GM12878 (cell line): ENCODE results near the gene MYL3. TPM values are rescaled to one million over a fixed set of nuclear protein-coding genes. Genes with fewer than 3 reads are reported as not detected.

Experiments
- ATAC-seq: fragments of 200-7000 bp; cut with Tn5 transposase; 3 replicates; pipeline ENCODE4 v1.9.1; 2020; ENCODE audit warnings: mild to moderate bottlenecking, moderate library complexity
- BruUV-seq: library from RNA; stranded (reverse); fragments of 400-500 nt; replicated peaks from 2 replicates; lab custom pipeline; 2021; lab: Mats Ljungman, UMichigan
- CTCF ChIA-PET: fragments of 300-600 bp; sonication (Branson Sonifier 250); formaldehyde crosslinking; extraction: SDS; loops from one replicate; lab custom pipeline; 2021; ENCODE audit warnings: inconsistent platforms; lab: Yijun Ruan, JAX
- POLR2A ChIA-PET: fragments of 350-600 bp; formaldehyde crosslinking; extraction: SDS; loops from one replicate; lab custom pipeline; 2021; ENCODE audit warnings: inconsistent platforms; lab: Charles Lee
- RAD21 ChIA-PET: fragments of 300-600 bp; sonication (Branson Sonifier 250); formaldehyde crosslinking; loops from one replicate; lab custom pipeline; 2023; ENCODE audit warnings: antibody characterized with exemption; ENCODE audit not compliant: unreplicated experiment; lab: Charles Lee
- SMC1A ChIA-PET: fragments of 300-600 bp; sonication (Branson Sonifier 250); formaldehyde crosslinking; loops from one replicate; lab custom pipeline; 2023; ENCODE audit not compliant: unreplicated experiment, uncharacterized antibody; lab: Charles Lee
- DNase-seq: peaks from one replicate; pipeline ENCODE4 v3.0.0-alpha.2; 2011; ENCODE audit warnings: low read depth, low spot score
- FAIRE-seq: peaks from 3 replicates; lab custom pipeline; 2011; peaks lifted over from hg19 to GRCh38; lab: Jason Lieb, UNC
- H2AFZ ChIP-seq: 2 replicates; pipeline ENCODE4 v1.6.0; 2011; ENCODE audit warnings: low read depth, low read length, control low read depth; ENCODE audit not compliant: control insufficient read depth
- H3K27ac ChIP-seq: 2 replicates; pipeline ENCODE4 v1.5.1; 2011; ENCODE audit warnings: control low read depth; ENCODE audit not compliant: control insufficient read depth, insufficient read depth
- H3K27me3 ChIP-seq, 2 experiments: replicated peaks in 1 of 2; 2 replicates each; pipeline versions ENCODE4 v1.6.0 to v1.6.1; 2011; ENCODE audit warnings: low read length in 1 of 2; ENCODE audit not compliant: control insufficient read depth in 2 of 2, insufficient read depth in 2 of 2
- H3K36me3 ChIP-seq, 2 experiments: 2 replicates each; pipeline ENCODE4 v1.5.1; 2011; ENCODE audit warnings: low read length in 1 of 2; ENCODE audit not compliant: control insufficient read depth in 2 of 2, insufficient read depth in 2 of 2
- H3K4me1 ChIP-seq: 2 replicates; pipeline ENCODE4 v1.6.1; 2011; ENCODE audit warnings: mild to moderate bottlenecking, low read length, moderate library complexity, mixed read lengths; ENCODE audit not compliant: control insufficient read depth, insufficient read depth
- H3K4me2 ChIP-seq: 2 replicates; pipeline ENCODE4 v1.6.0; 2011; ENCODE audit warnings: control low read depth; ENCODE audit not compliant: control insufficient read depth, insufficient read depth
- H3K4me3 ChIP-seq: fragments of 200-600 bp; sonication (generic); 2 replicates; pipeline ENCODE4 v1.5.1; 2016
- H3K79me2 ChIP-seq: 2 replicates; pipeline ENCODE4 v1.6.0; 2011; ENCODE audit warnings: low read length; ENCODE audit not compliant: control insufficient read depth, insufficient read depth
- H3K9ac ChIP-seq: 2 replicates; pipeline ENCODE4 v1.8.0; 2011; ENCODE audit warnings: low read length, control low read depth, mixed read lengths; ENCODE audit not compliant: control insufficient read depth, insufficient read depth
- H3K9me3 ChIP-seq: replicated peaks from 3 replicates; pipeline ENCODE4 v1.5.1; 2011; ENCODE audit warnings: mild to moderate bottlenecking, low read length; ENCODE audit not compliant: control insufficient read depth, insufficient read depth
- H4K20me1 ChIP-seq: 2 replicates; pipeline ENCODE4 v1.6.0; 2011; ENCODE audit not compliant: control insufficient read depth, insufficient read depth
- BACH1 ChIP-seq: fragments of 450-650 bp; IDR thresholded peaks from 2 replicates; pipeline ENCODE4 v1.6.1; 2017; ENCODE audit warnings: mild to moderate bottlenecking, borderline replicate concordance
- E2F8 ChIP-seq: fragments of 450-650 bp; IDR thresholded peaks from 2 replicates; pipeline ENCODE4 v1.6.1; 2018; ENCODE audit warnings: mild to moderate bottlenecking, low read depth, moderate library complexity; ENCODE audit not compliant: partially characterized antibody
- GATAD2B ChIP-seq: fragments of 450-650 bp; conservative IDR thresholded peaks from 2 replicates; pipeline ENCODE4 v1.6.1; 2017; ENCODE audit warnings: low read depth, mild to moderate bottlenecking, moderate library complexity
- IRF5 ChIP-seq: fragments of 450-650 bp; IDR thresholded peaks from 2 replicates; pipeline ENCODE4 v1.6.1; 2017; ENCODE audit warnings: borderline replicate concordance
- JUNB ChIP-seq: IDR thresholded peaks from 2 replicates; pipeline ENCODE4 v1.6.1; 2016; ENCODE audit warnings: antibody characterized with exemption, mild to moderate bottlenecking
- NFXL1 ChIP-seq: fragments of 450-650 bp; IDR thresholded peaks from 2 replicates; pipeline ENCODE4 v1.6.1; 2017; ENCODE audit warnings: antibody characterized with exemption, mild to moderate bottlenecking, borderline replicate concordance
- NKRF ChIP-seq: fragments of 450-650 bp; conservative IDR thresholded peaks from 2 replicates; pipeline ENCODE4 v1.6.1; 2017; ENCODE audit warnings: mild to moderate bottlenecking, moderate library complexity
- NR2F1 ChIP-seq: fragments of 450-650 bp; conservative IDR thresholded peaks from 2 replicates; pipeline ENCODE4 v1.6.1; 2017; ENCODE audit warnings: mild to moderate bottlenecking
- TCF7 ChIP-seq: IDR thresholded peaks from 2 replicates; pipeline ENCODE4 v1.6.1; 2014; ENCODE audit warnings: antibody characterized with exemption, borderline replicate concordance
- YBX1 ChIP-seq: fragments of 450-650 bp; IDR thresholded peaks from 2 replicates; pipeline ENCODE4 v1.6.1; 2016; ENCODE audit warnings: antibody characterized with exemption
- ZSCAN29 ChIP-seq: fragments of 450-650 bp; IDR thresholded peaks from 2 replicates; pipeline ENCODE4 v1.6.1; 2017; ENCODE audit warnings: mild to moderate bottlenecking, moderate library complexity
- WGBS: methylation state at CpG from one replicate; pipeline ENCODE4 v1.1.6; 2016; ENCODE audit warnings: low lambda C conversion rate; ENCODE audit not compliant: insufficient replicate concordance, insufficient coverage; ENCODE audit errors: missing lambda C conversion rate; 5-methylcytosine and 5-hydroxymethylcytosine counted together
- in situ Hi-C: fragments of 300-500 bp; cut with MboI; formaldehyde crosslinking; loops from 9 replicates; pipeline ENCODE4 v1.14.3; 2018; ENCODE audit warnings: mixed read lengths
- intact Hi-C: fragments of 100-400 bp; cut with micrococcal nuclease; formaldehyde crosslinking; loops from one replicate; pipeline ENCODE4 v1.14.2; 2022; ENCODE audit not compliant: unreplicated experiment
- polyA plus RNA-seq, 11 experiments: library from polyadenylated mRNA; depleted of rRNA in 4 of 11; unstranded in 6 of 11; stranded (reverse) in 5 of 11; fragments of >200 nt; fragmentation: Nextera tagmentation in 4 of 11; fragmentation: Illumina TruSeq in 1 of 11; extraction: Ambion mirVana in 4 of 11; extraction: Trizol in 1 of 11; gene quantifications; 1 replicate in 1 of 11; 2 replicates in 10 of 11; pipeline versions ENCODE4 v1.2.1 to v1.2.3, GENCODE V29; 2011 to 2016; ENCODE audit warnings: inconsistent platforms in 2 of 11, missing spikeins in 2 of 11, low read depth in 1 of 11
- total RNA-seq, 4 experiments: library from RNA; depleted of rRNA in 3 of 4; stranded (reverse); fragments of >200 nt in 3 of 4; fragmentation: Illumina TruSeq in 1 of 4; extraction: Trizol in 1 of 4; gene quantifications; 2 replicates each; pipeline versions ENCODE4 v1.2.1 to v1.2.3, GENCODE V29; 2013 to 2021
- TF ChIP-seq, protein P1 (sequence below): fragments of 450-650 bp; IDR thresholded peaks from 2 replicates; pipeline ENCODE4 v1.6.1; 2017; ENCODE audit warnings: mild to moderate bottlenecking, moderate library complexity

Gene MYL3
- total and polyA plus RNA-seq, 10 of the 15 experiments (the other 5 are each of a cell fraction or from before 2014, with no cell fraction given) = 0.40 TPM; not detected in 9

DNA sequence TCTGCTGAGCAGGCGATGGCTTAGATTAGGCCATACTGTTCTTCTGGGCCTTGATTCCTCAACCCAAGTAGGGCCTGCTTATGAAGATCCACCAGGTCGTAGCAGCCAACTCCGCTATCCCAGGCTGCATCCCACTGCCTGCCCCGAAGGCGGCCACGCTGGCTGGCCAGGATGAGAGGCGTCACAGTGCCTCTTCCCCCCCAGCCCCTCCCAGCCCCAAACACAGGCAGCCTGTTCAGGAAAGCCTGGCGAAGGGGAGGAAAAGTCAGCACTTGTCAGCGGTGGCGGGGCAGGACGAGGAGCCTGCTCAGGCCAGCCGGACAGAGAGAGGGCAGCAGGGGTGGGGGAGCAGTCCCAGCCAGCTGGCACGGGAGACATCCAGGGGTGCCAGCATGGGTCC lies 25.5 kb upstream of the MYL3 start:
- H3K4me1 ChIP-seq = no peaks in the 10 kb centered on the region; the same call in 1 of the 2 replicates
- no peaks in the 10 kb centered on the region for H3K9me3 ChIP-seq
- no peak overlapping the region for H2AFZ ChIP-seq
- H3K4me2 ChIP-seq = no peak overlapping the region
- FAIRE-seq (no peak), DNase-seq (no peak), ATAC-seq (no peak)
- peaks cover 8 to 14% of the 10 kb centered on the region in 2 experiments for H3K27me3 ChIP-seq
- in situ Hi-C loops = no loop called here
- no peak for TF ChIP-seq BACH1
- no peak for TF ChIP-seq JUNB
- TF ChIP-seq TCF7 = no peak
- TF ChIP-seq, protein P1, sequence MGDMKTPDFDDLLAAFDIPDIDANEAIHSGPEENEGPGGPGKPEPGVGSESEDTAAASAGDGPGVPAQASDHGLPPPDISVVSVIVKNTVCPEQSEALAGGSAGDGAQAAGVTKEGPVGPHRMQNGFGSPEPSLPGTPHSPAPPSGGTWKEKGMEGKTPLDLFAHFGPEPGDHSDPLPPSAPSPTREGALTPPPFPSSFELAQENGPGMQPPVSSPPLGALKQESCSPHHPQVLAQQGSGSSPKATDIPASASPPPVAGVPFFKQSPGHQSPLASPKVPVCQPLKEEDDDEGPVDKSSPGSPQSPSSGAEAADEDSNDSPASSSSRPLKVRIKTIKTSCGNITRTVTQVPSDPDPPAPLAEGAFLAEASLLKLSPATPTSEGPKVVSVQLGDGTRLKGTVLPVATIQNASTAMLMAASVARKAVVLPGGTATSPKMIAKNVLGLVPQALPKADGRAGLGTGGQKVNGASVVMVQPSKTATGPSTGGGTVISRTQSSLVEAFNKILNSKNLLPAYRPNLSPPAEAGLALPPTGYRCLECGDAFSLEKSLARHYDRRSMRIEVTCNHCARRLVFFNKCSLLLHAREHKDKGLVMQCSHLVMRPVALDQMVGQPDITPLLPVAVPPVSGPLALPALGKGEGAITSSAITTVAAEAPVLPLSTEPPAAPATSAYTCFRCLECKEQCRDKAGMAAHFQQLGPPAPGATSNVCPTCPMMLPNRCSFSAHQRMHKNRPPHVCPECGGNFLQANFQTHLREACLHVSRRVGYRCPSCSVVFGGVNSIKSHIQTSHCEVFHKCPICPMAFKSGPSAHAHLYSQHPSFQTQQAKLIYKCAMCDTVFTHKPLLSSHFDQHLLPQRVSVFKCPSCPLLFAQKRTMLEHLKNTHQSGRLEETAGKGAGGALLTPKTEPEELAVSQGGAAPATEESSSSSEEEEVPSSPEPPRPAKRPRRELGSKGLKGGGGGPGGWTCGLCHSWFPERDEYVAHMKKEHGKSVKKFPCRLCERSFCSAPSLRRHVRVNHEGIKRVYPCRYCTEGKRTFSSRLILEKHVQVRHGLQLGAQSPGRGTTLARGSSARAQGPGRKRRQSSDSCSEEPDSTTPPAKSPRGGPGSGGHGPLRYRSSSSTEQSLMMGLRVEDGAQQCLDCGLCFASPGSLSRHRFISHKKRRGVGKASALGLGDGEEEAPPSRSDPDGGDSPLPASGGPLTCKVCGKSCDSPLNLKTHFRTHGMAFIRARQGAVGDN = no peak
- TF ChIP-seq YBX1 = no peak
- TF ChIP-seq E2F8 = no peak
- no peak for TF ChIP-seq NFXL1
- TF ChIP-seq GATAD2B = no peak
- TF ChIP-seq NKRF = no peak
- TF ChIP-seq IRF5 = no peak
- no peak for TF ChIP-seq ZSCAN29
- TF ChIP-seq NR2F1 = no peak
- H3K27ac ChIP-seq = no peak overlapping the region
- intact Hi-C loops = no loop called here
- BruUV-seq = no TSS peak
- RAD21 ChIA-PET = no interaction called here
- CTCF ChIA-PET = interaction anchor here (1.1 to 1.2 kb wide), 2 partner anchors 22 to 23 kb away, joined by 3 to 5 read pairs; no protein-coding TSS in a partner anchor
- no peak overlapping the region for H3K9ac ChIP-seq
- H3K36me3 ChIP-seq = no peaks in the 10 kb centered on the region
- SMC1A ChIA-PET = no interaction called here
- 32% methylated on average over 10 of the region's 13 CpGs for WGBS
- POLR2A ChIA-PET = no interaction called here
- no peak overlapping the region for H3K4me3 ChIP-seq
- H3K79me2 ChIP-seq = no peaks in the 10 kb centered on the region
- peaks cover 3% of the 10 kb centered on the region; the same call in 1 of the 2 replicates for H4K20me1 ChIP-seq
